Sigmoid colon (tissue), 4 donors: Measurements from ENCODE around the gene LPAR1.

ENCODE experiments used
- CTCF ChIP-seq, 4 experiments: fragments of 450-650 bp in 3 of 4; fragments of 200-600 bp in 1 of 4; IDR thresholded peaks; one replicate each; pipeline ENCODE4 v1.5.1; 2016 to 2019; ENCODE audit warnings: antibody characterized with exemption in 4 of 4, mild to moderate bottlenecking in 3 of 4, moderate library complexity in 2 of 4
- EP300 ChIP-seq, 4 donors: sonication (generic); formaldehyde crosslinking; IDR thresholded peaks; one replicate each; pipeline ENCODE4 v1.6.1; 2017; ENCODE audit warnings: antibody characterized with exemption in 4 of 4
- POLR2A ChIP-seq, 2 donors: fragments of 450-650 bp; IDR thresholded peaks; one replicate each; pipeline ENCODE4 v1.6.1; 2016; ENCODE audit warnings: antibody characterized with exemption in 2 of 2, mild to moderate bottlenecking in 2 of 2, moderate library complexity in 2 of 2

DNA sequence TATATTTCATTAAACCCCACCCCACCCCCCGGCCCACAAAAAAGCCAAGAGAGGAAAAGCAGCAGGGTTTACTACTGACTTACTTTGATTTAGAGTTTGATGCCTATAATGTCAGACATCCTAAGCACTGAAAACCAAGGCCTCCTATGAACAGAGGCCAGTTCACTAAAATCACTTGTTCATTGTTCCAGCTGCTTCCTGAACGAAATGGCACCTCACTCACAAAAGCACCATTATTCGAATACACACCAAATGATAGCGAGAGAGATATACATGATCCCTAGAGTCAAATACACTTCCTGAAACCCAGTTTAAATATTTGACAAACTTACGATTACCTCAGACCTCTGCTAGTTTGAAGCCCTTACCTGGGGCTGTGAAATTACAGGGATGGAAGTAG lies 66.6 kb downstream of the LPAR1 start:
- TF ChIP-seq CTCF (IDR thresholded peaks at IDR 0.05), result no peak
- no peak for TF ChIP-seq POLR2A (IDR thresholded peaks at IDR 0.05)
- TF ChIP-seq EP300 (IDR thresholded peaks at IDR 0.05), result no peak
